ENCODE measurements around the gene ZNF423. TPM values are rescaled to one million over a fixed set of nuclear protein-coding genes. Genes with fewer than 3 reads are reported as not detected.

The ZNF423 gene
- total and polyA plus RNA-seq, 3 experiments from 2014 or later: not detected

DNA sequence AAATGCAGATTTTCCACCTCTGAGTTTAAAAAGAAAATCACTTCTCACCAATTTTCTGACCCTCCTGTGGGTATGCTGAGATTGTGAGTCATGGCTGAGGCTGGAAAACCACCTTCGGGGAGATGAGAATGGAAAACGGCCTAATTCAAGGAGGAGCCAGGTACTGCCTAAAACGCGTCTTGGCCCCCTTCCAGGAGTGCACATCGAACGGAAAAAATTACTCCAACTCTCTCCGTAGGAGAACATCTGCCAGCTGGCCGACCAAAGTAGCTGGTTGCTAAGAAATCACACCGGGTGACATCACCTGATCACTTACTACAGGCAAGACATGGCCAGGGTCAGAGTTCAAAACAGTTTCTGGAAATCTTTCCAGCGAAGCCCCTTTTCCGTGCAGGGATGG lies 107.6 kb downstream of the ZNF423 start:
- DNase-seq: no peak
- H3K4me3 ChIP-seq (ENCODE audit: low read length): no peak overlapping the region

GRCh38 chr16:49747654-49748053 lies 108.3 kb downstream of the ZNF423 start:
- no peak for DNase-seq
- H3K4me1 ChIP-seq (ENCODE audit: insufficient read depth, low read length): no peaks in the 10 kb centered on the region
- no peak overlapping the region for H3K4me3 Mint-ChIP-seq
- H3K27me3 Mint-ChIP-seq: peaks cover 13 to 15% of the 10 kb centered on the region in 2 donors
- H3K36me3 ChIP-seq (ENCODE audit: insufficient read depth, low read length): no peaks in the 10 kb centered on the region
- CTCF ChIA-PET: no interaction called here
- no peaks in the 10 kb centered on the region for H3K9me3 ChIP-seq (ENCODE audit: low read length)
- H3K9me3 Mint-ChIP-seq: peaks cover 0 to 2% (median 0%) of the 10 kb centered on the region in 5 donors
- POLR2A ChIA-PET: no interaction called here
- H3K4me3 ChIP-seq (ENCODE audit: low read length): no peak overlapping the region
- no peaks in the 10 kb centered on the region for H3K36me3 Mint-ChIP-seq
- no peaks in the 10 kb centered on the region for H3K27me3 ChIP-seq (ENCODE audit: insufficient read depth, low read length, poor library complexity, severe bottlenecking)
- no peak overlapping the region for H3K27ac Mint-ChIP-seq
- no peaks in the 10 kb centered on the region for H3K4me1 Mint-ChIP-seq
- H3K27ac ChIP-seq (ENCODE audit: low read depth, low read length): no peak overlapping the region

More for the DNA sequence above, 107.6 kb downstream of the ZNF423 start:
- Histone ChIP-seq H3K36me3 (ENCODE audit: insufficient read depth, low read length) (no peaks in the 10 kb centered on the region), H3K4me1 (ENCODE audit: insufficient read depth, low read length) (no peaks in the 10 kb centered on the region), H3K9me3 (ENCODE audit: low read length) (no peaks in the 10 kb centered on the region), H3K27ac (ENCODE audit: low read depth, low read length) (no peak overlapping the region), H3K27me3 (ENCODE audit: insufficient read depth, low read length, poor library complexity, severe bottlenecking) (no peaks in the 10 kb centered on the region)
- H3K27ac Mint-ChIP-seq: no peak overlapping the region
- H3K4me3 Mint-ChIP-seq: no peak overlapping the region
- no peaks in the 10 kb centered on the region for H3K36me3 Mint-ChIP-seq
- H3K27me3 Mint-ChIP-seq: peaks cover 15 to 21% of the 10 kb centered on the region in 2 donors
- H3K4me1 Mint-ChIP-seq: no peaks in the 10 kb centered on the region
- ChIA-PET CTCF (no interaction called here), POLR2A (no interaction called here)
- peaks cover 0 to 2% (median 0%) of the 10 kb centered on the region in 5 donors for H3K9me3 Mint-ChIP-seq

- Histone ChIP-seq H3K9me3 (ENCODE audit: low read length) (no peaks in the 10 kb centered on the region), H3K27me3 (ENCODE audit: insufficient read depth, low read length, poor library complexity, severe bottlenecking) (no peaks in the 10 kb centered on the region), H3K4me3 (ENCODE audit: low read length) (no peak overlapping the region), H3K4me1 (ENCODE audit: insufficient read depth, low read length) (no peaks in the 10 kb centered on the region), H3K36me3 (ENCODE audit: insufficient read depth, low read length) (no peaks in the 10 kb centered on the region), H3K27ac (ENCODE audit: low read depth, low read length) (no peak overlapping the region)
- Mint-ChIP-seq H3K27me3 (peaks cover 4 to 10% of the 10 kb centered on the region in 2 donors), H3K27ac (no peak overlapping the region), H3K4me1 (no peaks in the 10 kb centered on the region), H3K9me3 (no peaks in the 10 kb centered on the region), H3K4me3 (no peak overlapping the region), H3K36me3 (no peaks in the 10 kb centered on the region)
- ChIA-PET CTCF (no interaction called here), POLR2A (no interaction called here)
- DNase-seq: no peak
Measured at GRCh38 chr16:49746545-49746944, 109.4 kb downstream of the ZNF423 start.

- ChIA-PET CTCF (no interaction called here), POLR2A (no interaction called here)
Measured at GRCh38 chr16:49745311-49745747, 110.6 kb downstream of the ZNF423 start.

DNA sequence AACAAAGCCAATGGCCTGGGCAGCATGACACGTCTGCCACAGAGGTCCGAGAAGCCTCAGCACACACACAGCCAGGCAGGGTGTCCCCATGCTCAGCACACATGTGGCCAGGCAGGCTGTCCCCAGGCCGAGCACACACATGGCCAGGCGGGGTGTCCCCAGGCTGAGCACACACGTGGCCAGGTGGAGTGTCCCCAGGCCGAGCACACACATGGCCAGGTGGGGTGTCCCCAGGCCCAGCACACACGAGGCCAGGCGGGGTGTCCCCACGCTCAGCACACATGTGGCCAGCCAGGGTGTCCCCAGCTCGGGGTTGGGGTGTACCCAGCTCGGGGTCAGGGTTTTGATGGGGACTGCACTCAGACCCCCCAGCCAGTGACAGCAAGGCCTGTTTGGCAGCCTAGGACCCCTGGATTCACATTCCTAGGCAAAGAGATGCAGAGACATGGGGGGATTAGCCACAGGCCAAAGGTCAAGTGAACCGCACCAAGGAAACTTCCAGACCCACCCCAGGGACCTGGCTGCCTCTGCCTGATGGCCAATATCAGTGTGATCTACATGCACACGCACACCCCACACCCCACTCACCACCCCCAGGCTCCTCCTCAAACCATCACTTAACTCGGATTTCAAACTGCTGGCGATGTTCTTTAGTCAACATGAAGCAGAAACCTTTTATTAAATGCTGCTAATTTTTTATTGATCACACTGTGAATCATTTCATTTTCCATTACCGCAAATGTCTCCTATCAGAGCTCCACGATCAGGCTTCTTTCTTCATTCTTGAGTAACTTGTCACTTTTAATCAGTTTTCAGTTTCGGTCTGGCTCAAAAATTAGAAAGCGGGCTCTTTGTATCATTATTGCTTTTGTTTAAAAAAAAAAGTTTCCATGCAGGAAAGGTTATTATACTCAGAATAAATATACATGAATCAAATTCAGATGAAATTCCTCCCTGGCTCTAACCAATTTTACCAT lies 111.4 kb downstream of the ZNF423 start:
- POLR2A ChIA-PET: no interaction called here
- Mint-ChIP-seq H3K36me3 (no peaks in the 10 kb centered on the region), H3K9me3 (no peaks in the 10 kb centered on the region)

More at GRCh38 chr16:49745311-49745747, 110.6 kb downstream of the ZNF423 start:
- no peak overlapping the region for H3K4me3 Mint-ChIP-seq
- H3K27me3 Mint-ChIP-seq: peaks cover 3 to 4% of the 10 kb centered on the region in 2 donors
- Histone ChIP-seq H3K4me1 (ENCODE audit: insufficient read depth, low read length) (no peaks in the 10 kb centered on the region), H3K36me3 (ENCODE audit: insufficient read depth, low read length) (no peaks in the 10 kb centered on the region), H3K9me3 (ENCODE audit: low read length) (no peaks in the 10 kb centered on the region), H3K27ac (ENCODE audit: low read depth, low read length) (no peak overlapping the region), H3K27me3 (ENCODE audit: insufficient read depth, low read length, poor library complexity, severe bottlenecking) (no peaks in the 10 kb centered on the region), H3K4me3 (ENCODE audit: low read length) (no peak overlapping the region)
- H3K9me3 Mint-ChIP-seq: no peaks in the 10 kb centered on the region
- DNase-seq: no peak
- no peak overlapping the region for H3K27ac Mint-ChIP-seq
- H3K36me3 Mint-ChIP-seq: no peaks in the 10 kb centered on the region
- no peaks in the 10 kb centered on the region for H3K4me1 Mint-ChIP-seq

GRCh38 chr16:49743658-49744057 lies 112.3 kb downstream of the ZNF423 start:
- H3K36me3 ChIP-seq (ENCODE audit: insufficient read depth, low read length): no peaks in the 10 kb centered on the region
- H3K4me1 ChIP-seq (ENCODE audit: insufficient read depth, low read length): no peaks in the 10 kb centered on the region
- H3K9me3 ChIP-seq (ENCODE audit: low read length): no peaks in the 10 kb centered on the region
- POLR2A ChIA-PET: no interaction called here
- CTCF ChIA-PET: no interaction called here
- no peaks in the 10 kb centered on the region for H3K27me3 ChIP-seq (ENCODE audit: insufficient read depth, low read length, poor library complexity, severe bottlenecking)
- H3K9me3 Mint-ChIP-seq: no peaks in the 10 kb centered on the region
- DNase-seq: no peak
- no peak overlapping the region for H3K27ac Mint-ChIP-seq
- no peak overlapping the region for H3K27ac ChIP-seq (ENCODE audit: low read depth, low read length)
- H3K36me3 Mint-ChIP-seq: no peaks in the 10 kb centered on the region
- H3K4me3 ChIP-seq (ENCODE audit: low read length): no peak overlapping the region
- no peaks in the 10 kb centered on the region for H3K4me1 Mint-ChIP-seq
- H3K4me3 Mint-ChIP-seq: no peak overlapping the region
- peaks cover 0 to 4% of the 10 kb centered on the region in 2 donors for H3K27me3 Mint-ChIP-seq

More for the DNA sequence above, 111.4 kb downstream of the ZNF423 start:
- Mint-ChIP-seq H3K4me3 (no peak overlapping the region), H3K4me1 (no peaks in the 10 kb centered on the region), H3K27me3 (peaks cover 2 to 4% of the 10 kb centered on the region in 2 donors), H3K27ac (no peak overlapping the region)
- CTCF ChIA-PET: no interaction called here
- Histone ChIP-seq H3K27me3 (ENCODE audit: insufficient read depth, low read length, poor library complexity, severe bottlenecking) (no peaks in the 10 kb centered on the region), H3K9me3 (ENCODE audit: low read length) (no peaks in the 10 kb centered on the region), H3K27ac (ENCODE audit: low read depth, low read length) (no peak overlapping the region), H3K4me1 (ENCODE audit: insufficient read depth, low read length) (no peaks in the 10 kb centered on the region), H3K4me3 (ENCODE audit: low read length) (no peak overlapping the region), H3K36me3 (ENCODE audit: insufficient read depth, low read length) (no peaks in the 10 kb centered on the region)
- no peak for DNase-seq

- H3K36me3 Mint-ChIP-seq: no peaks in the 10 kb centered on the region
Measured at GRCh38 chr16:49743203-49743464, 112.8 kb downstream of the ZNF423 start.

GRCh38 chr16:49742428-49743202 lies 113.3 kb downstream of the ZNF423 start:
- Histone ChIP-seq H3K4me3 (ENCODE audit: low read length) (no peak overlapping the region), H3K27me3 (ENCODE audit: insufficient read depth, low read length, poor library complexity, severe bottlenecking) (no peaks in the 10 kb centered on the region), H3K4me1 (ENCODE audit: insufficient read depth, low read length) (no peaks in the 10 kb centered on the region), H3K36me3 (ENCODE audit: insufficient read depth, low read length) (no peaks in the 10 kb centered on the region), H3K9me3 (ENCODE audit: low read length) (no peaks in the 10 kb centered on the region), H3K27ac (ENCODE audit: low read depth, low read length) (no peak overlapping the region)
- H3K27ac Mint-ChIP-seq: no peak overlapping the region
- H3K27me3 Mint-ChIP-seq: peaks cover 0 to 4% of the 10 kb centered on the region in 2 donors
- no peak overlapping the region for H3K4me3 Mint-ChIP-seq
- DNase-seq: no peak
- CTCF ChIA-PET: interaction anchor here (1.3 kb wide), 1 partner anchor 11 kb away, joined by 4 read pairs; no protein-coding TSS in a partner anchor
- no peaks in the 10 kb centered on the region for H3K9me3 Mint-ChIP-seq
- no peaks in the 10 kb centered on the region for H3K36me3 Mint-ChIP-seq
- no peaks in the 10 kb centered on the region for H3K4me1 Mint-ChIP-seq
- POLR2A ChIA-PET: no interaction called here

More at GRCh38 chr16:49743203-49743464, 112.8 kb downstream of the ZNF423 start:
- Histone ChIP-seq H3K4me1 (ENCODE audit: insufficient read depth, low read length) (no peaks in the 10 kb centered on the region), H3K27ac (ENCODE audit: low read depth, low read length) (no peak overlapping the region), H3K36me3 (ENCODE audit: insufficient read depth, low read length) (no peaks in the 10 kb centered on the region), H3K4me3 (ENCODE audit: low read length) (no peak overlapping the region), H3K9me3 (ENCODE audit: low read length) (no peaks in the 10 kb centered on the region), H3K27me3 (ENCODE audit: insufficient read depth, low read length, poor library complexity, severe bottlenecking) (no peaks in the 10 kb centered on the region)
- DNase-seq: no peak
- Mint-ChIP-seq H3K4me3 (no peak overlapping the region), H3K27me3 (peaks cover 0 to 4% of the 10 kb centered on the region in 2 donors), H3K4me1 (no peaks in the 10 kb centered on the region), H3K9me3 (no peaks in the 10 kb centered on the region), H3K27ac (no peak overlapping the region)
- POLR2A ChIA-PET: no interaction called here
- CTCF ChIA-PET: no interaction called here

Measured in CD8-positive, alpha-beta memory T cell (primary cell).